Right hindlimb (tissue), 1 donor: ENCODE measurements around the gene MYEOV.

ENCODE experiments used
- DNase-seq: peaks from one replicate; pipeline ENCODE4 v3.0.0-alpha.2; 2018

MYEOV gene

GRCh38 chr11:69267395-69267805 is 26.6 kb upstream of the MYEOV start:
- DNase-seq = no peak

- DNase-seq = no peak
These were observed 25.0 kb upstream of the MYEOV start for GRCh38 chr11:69268911-69269310.

GRCh38 chr11:69269388-69269787 is 24.6 kb upstream of the MYEOV start:
- no peak for DNase-seq

- DNase-seq = no peak
These were observed 23.8 kb upstream of the MYEOV start for GRCh38 chr11:69269926-69270697.

- DNase-seq = no peak
These were observed 23.0 kb upstream of the MYEOV start for GRCh38 chr11:69270941-69271340.

- no peak for DNase-seq
These were observed 21.9 kb upstream of the MYEOV start for GRCh38 chr11:69272055-69272454.

GRCh38 chr11:69272831-69273485 is 21.0 kb upstream of the MYEOV start:
- no peak for DNase-seq

- DNase-seq = no peak
These were observed 20.4 kb upstream of the MYEOV start for GRCh38 chr11:69273571-69273970.

GRCh38 chr11:69274531-69275016 is 19.4 kb upstream of the MYEOV start:
- no peak for DNase-seq

GRCh38 chr11:69275178-69275577 is 18.8 kb upstream of the MYEOV start:
- no peak for DNase-seq

- no peak for DNase-seq
These were observed 17.8 kb upstream of the MYEOV start for GRCh38 chr11:69276165-69276564.

GRCh38 chr11:69277074-69277809 is 16.7 kb upstream of the MYEOV start:
- no peak for DNase-seq

GRCh38 chr11:69278091-69278867 is 15.7 kb upstream of the MYEOV start:
- DNase-seq = no peak

- DNase-seq = no peak
These were observed 13.5 kb upstream of the MYEOV start for GRCh38 chr11:69280451-69280850.

- no peak for DNase-seq
These were observed 13.0 kb upstream of the MYEOV start for GRCh38 chr11:69280994-69281393.

- no peak for DNase-seq
These were observed 10.5 kb upstream of the MYEOV start for GRCh38 chr11:69283446-69283845.

GRCh38 chr11:69284081-69284511 is 9.9 kb upstream of the MYEOV start:
- no peak for DNase-seq

- DNase-seq = no peak
These were observed 8.9 kb upstream of the MYEOV start for GRCh38 chr11:69285091-69285490.

- no peak for DNase-seq
These were observed 8.2 kb upstream of the MYEOV start for GRCh38 chr11:69285766-69286165.

GRCh38 chr11:69286374-69287371 is 7.3 kb upstream of the MYEOV start:
- DNase-seq = no peak
